Upper lobe of left lung (tissue), 4 donors: ENCODE measurements around the gene CEACAM1.
"Not testable (repeated sequence)": the region's sequence is repeated elsewhere in the genome, so short reads cannot be mapped to it uniquely, and the experiment has no call there.

Experiments
- CTCF ChIP-seq, 6 experiments: fragments of 450-650 bp in 4 of 6; fragments of 200-600 bp in 2 of 6; sonication (generic) in 2 of 6; IDR thresholded peaks; one replicate each; pipeline ENCODE4 v1.5.1; 2016 to 2019; ENCODE audit warnings: antibody characterized with exemption in 6 of 6
- EP300 ChIP-seq, 4 donors: sonication (generic); formaldehyde crosslinking; IDR thresholded peaks; one replicate each; pipeline ENCODE4 v1.5.1; 2017; ENCODE audit warnings: antibody characterized with exemption in 4 of 4, control low read depth in 2 of 4
- POLR2A ChIP-seq, 4 donors: fragments of 450-650 bp; IDR thresholded peaks; one replicate each; pipeline ENCODE4 v1.5.1; 2016 to 2017; ENCODE audit warnings: antibody characterized with exemption in 4 of 4, mild to moderate bottlenecking in 2 of 4
- POLR2AphosphoS5 ChIP-seq, 2 donors: sonication (generic); formaldehyde crosslinking; IDR thresholded peaks; one replicate each; pipeline ENCODE4 v1.5.1; 2017; ENCODE audit warnings: antibody characterized with exemption in 2 of 2

- not testable (repeated sequence) for TF ChIP-seq CTCF, POLR2A, POLR2AphosphoS5, EP300 (IDR thresholded peaks at IDR 0.05)
These were observed 27.0 kb downstream of the CEACAM1 start for GRCh38 chr19:42501243-42501642.
